HG02852 (cell line): ENCODE results near the gene CPEB2.

Experiments used
- ATAC-seq: cut with Tn5 transposase; IDR thresholded peaks from one replicate; pipeline ENCODE4 v1.9.1; 2021; ENCODE audit warnings: mild to moderate bottlenecking, moderate library complexity; ENCODE audit not compliant: unreplicated experiment

The CPEB2 gene

GRCh38 chr4:15001869-15002658 is at the start of gene CPEB2:
Gene CPEB2, plus strand, starts transcription at chr4:15002481. Its CDS starts 193 bp downstream, at chr4:15002674.
- ATAC-seq, result peak; percentile 56

- no peak for ATAC-seq
These were observed 43.8 kb upstream of the CPEB2 start for GRCh38 chr4:14958436-14958835.

- ATAC-seq, result no peak
These were observed 41.0 kb upstream of the CPEB2 start for GRCh38 chr4:14961292-14961691.

- ATAC-seq, result no peak
These were observed 37.2 kb upstream of the CPEB2 start for GRCh38 chr4:14965071-14965470.

- no peak for ATAC-seq
These were observed 34.3 kb upstream of the CPEB2 start for GRCh38 chr4:14967982-14968381.

GRCh38 chr4:14977830-14978229 is 24.5 kb upstream of the CPEB2 start:
- no peak for ATAC-seq

- no peak for ATAC-seq
These were observed 17.8 kb upstream of the CPEB2 start for GRCh38 chr4:14984448-14984847.

GRCh38 chr4:14985161-14985560 is 17.1 kb upstream of the CPEB2 start:
- no peak for ATAC-seq

GRCh38 chr4:14985843-14986242 is 16.4 kb upstream of the CPEB2 start:
- ATAC-seq, result no peak

- no peak for ATAC-seq
These were observed 15.2 kb upstream of the CPEB2 start for GRCh38 chr4:14987054-14987453.

GRCh38 chr4:14990484-14990883 is 11.8 kb upstream of the CPEB2 start:
- no peak for ATAC-seq

- ATAC-seq, result no peak
These were observed 8.0 kb upstream of the CPEB2 start for GRCh38 chr4:14994242-14994641.

- ATAC-seq, result peak; percentile 20
These were observed 923 bp upstream of the CPEB2 start for GRCh38 chr4:15001248-15001868.

- peak; percentile 26 for ATAC-seq
These were observed 549 bp downstream of the CPEB2 start for GRCh38 chr4:15002659-15003400.

GRCh38 chr4:15003401-15003890 is 1.2 kb downstream of the CPEB2 start:
- ATAC-seq, result peak; percentile 16

- ATAC-seq, result peak; percentile 1
These were observed 1.8 kb downstream of the CPEB2 start for GRCh38 chr4:15003891-15004738.

GRCh38 chr4:15004739-15005301 is 2.5 kb downstream of the CPEB2 start:
- peak; percentile 4 for ATAC-seq

GRCh38 chr4:15005474-15006115 is 3.3 kb downstream of the CPEB2 start:
- ATAC-seq, result no peak

GRCh38 chr4:15006416-15007024 is 4.2 kb downstream of the CPEB2 start:
- ATAC-seq, result no peak
